GM18507 (cell line): ENCODE data around the gene ENOX1.
A peak's percentile ranks its signal among the peaks of the same experiment; 100 is the strongest.

Experiments
- DNase-seq: peaks from one replicate; pipeline ENCODE4 v3.0.0; 2011; ENCODE audit warnings: low read depth; ENCODE audit not compliant: insufficient read length; ENCODE audit errors: extremely low spot score
- FAIRE-seq: peaks from 2 replicates; lab custom pipeline; 2011; peaks lifted over from hg19 to GRCh38; lab: Jason Lieb, UNC

ENOX1 gene

GRCh38 chr13:43263047-43263446 is 523.7 kb downstream of the ENOX1 start:
- DNase-seq (no peak), FAIRE-seq (no peak)

GRCh38 chr13:43260999-43261398 is 525.8 kb downstream of the ENOX1 start:
- no peak for FAIRE-seq
- DNase-seq, result no peak

GRCh38 chr13:43258771-43259170 is 528.0 kb downstream of the ENOX1 start:
- FAIRE-seq (no peak), DNase-seq (no peak)

DNA sequence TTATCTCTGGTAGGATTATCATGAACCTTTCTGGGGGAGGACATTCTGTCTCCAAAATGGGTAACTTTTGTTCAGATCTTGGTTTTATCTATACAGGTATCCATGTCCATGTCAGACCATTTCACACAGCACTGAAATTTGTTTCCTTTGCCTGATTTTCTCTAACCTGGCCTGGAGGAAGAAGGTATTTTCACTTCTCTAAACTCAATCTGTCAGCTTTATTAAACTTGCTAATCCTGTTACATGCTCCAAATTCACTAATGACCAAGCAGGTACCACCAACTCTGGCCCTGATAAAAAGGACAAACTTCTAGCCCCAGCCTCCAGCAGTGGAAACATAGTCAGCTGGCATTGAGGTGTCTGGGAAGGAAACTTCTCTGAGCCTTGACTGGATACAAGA is 529.0 kb downstream of the ENOX1 start:
- DNase-seq (no peak), FAIRE-seq (no peak)

DNA sequence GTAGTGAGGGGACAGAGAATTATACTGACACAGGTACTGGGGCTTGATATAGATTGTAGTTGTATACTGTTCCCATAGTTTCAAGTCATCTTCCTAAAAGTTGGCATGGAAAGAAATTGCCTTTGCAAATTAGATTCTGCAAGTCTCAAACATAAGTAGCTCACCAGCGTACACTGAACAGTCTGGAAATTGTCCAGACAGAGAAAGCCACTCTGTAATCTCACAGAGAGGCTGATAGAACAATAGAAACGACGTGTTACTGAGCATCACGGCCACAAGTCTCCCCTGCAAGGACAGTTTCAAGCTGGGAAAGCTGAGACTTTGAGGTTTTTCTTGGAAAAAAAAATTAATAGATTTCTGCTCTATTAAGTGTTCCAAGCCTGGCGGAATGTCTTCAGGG is 534.8 kb downstream of the ENOX1 start:
- no peak for DNase-seq
- FAIRE-seq, result no peak

- DNase-seq (no peak), FAIRE-seq (no peak)
Measured at GRCh38 chr13:43246382-43246781, 540.4 kb downstream of the ENOX1 start.

DNA sequence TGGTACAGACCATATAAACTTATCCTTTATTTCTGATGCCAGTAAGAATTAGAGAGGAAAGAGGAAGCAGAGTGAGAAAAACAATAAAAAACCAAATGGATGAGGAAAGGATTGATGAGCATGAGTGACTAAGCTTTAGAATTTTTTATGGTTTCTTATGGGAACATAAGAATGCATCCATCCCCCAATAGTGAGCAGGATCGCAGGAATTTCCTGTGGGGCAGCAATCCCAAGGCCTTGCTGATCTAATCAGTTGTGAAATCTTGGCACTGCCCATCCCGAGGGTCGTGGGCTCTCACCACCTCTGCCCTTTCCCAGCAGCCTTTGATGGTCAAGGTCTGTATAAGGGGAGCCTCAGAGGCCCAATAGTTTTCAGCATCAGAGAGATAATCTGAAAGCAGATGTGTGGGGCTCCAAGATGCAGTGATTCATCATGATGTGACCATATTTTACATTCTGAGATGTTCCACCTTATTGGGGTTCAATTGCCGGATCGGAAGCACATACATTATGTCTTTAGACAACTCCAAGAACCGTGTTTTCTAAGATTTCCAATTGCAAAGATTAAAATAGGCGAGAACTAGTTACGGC is 541.3 kb downstream of the ENOX1 start:
- FAIRE-seq, result no peak
- DNase-seq, result no peak

DNA sequence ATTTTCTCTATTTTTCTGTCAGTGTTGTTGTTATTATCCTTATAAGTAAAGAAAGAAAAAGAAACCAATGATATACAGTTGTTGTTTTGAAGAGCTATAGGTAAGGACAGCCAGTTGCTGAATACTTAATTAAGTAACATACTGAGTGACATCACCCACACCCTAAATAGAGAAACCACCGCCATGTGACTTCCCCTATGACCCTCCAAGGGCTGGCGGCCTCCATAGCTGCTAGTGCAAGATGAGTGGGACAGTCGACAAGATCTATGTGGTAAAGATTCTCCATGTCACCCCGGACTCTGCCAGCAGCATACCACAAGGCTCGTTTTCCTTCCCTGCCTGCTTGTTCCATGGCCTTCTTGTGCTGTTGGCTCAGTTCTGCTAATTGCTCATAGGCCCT is 542.3 kb downstream of the ENOX1 start:
- FAIRE-seq (no peak), DNase-seq (no peak)

GRCh38 chr13:43243711-43244110 is 543.1 kb downstream of the ENOX1 start:
- FAIRE-seq, result no peak
- no peak for DNase-seq

DNA sequence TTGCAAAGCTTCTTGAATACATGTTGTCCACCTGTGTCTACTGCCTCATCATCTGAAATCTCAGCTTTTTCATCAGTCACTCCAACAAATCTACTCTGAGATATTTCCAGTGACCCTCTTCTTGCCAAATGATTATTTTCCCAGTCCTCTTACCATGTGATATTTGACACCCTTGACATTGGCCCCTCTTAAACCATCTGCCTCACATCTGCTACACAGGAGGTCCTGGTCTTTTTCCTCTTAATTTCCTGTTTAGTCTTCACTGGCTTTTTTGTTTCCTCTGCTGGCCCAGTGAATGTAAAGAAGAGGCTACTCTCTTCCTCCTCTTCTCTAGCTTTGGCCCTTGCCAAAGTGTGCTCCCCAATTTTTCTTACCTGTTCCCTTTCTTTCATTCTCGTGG is 544.7 kb downstream of the ENOX1 start:
- DNase-seq (no peak), FAIRE-seq (no peak)

DNA sequence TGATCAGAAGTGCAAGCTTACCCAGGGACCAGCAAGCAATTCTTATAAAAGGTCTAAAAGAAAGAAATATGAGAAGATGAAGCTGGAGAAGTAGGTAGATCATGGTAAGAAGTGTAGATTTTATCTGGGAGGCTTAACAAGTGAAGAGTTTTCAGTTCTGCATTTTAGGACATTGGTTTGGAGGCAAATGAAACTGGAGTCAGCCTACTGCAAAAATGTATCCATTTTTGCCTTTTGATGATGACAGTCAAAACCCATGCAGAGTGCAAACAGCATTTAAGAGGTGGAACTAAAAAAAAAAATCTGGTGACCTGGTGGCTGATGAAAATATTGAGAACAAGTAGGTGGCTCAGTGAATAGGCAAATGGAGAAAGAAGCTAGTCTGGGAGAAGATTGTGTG is 546.5 kb downstream of the ENOX1 start:
- DNase-seq (peak; percentile 4), FAIRE-seq (peak; percentile 73)

DNA sequence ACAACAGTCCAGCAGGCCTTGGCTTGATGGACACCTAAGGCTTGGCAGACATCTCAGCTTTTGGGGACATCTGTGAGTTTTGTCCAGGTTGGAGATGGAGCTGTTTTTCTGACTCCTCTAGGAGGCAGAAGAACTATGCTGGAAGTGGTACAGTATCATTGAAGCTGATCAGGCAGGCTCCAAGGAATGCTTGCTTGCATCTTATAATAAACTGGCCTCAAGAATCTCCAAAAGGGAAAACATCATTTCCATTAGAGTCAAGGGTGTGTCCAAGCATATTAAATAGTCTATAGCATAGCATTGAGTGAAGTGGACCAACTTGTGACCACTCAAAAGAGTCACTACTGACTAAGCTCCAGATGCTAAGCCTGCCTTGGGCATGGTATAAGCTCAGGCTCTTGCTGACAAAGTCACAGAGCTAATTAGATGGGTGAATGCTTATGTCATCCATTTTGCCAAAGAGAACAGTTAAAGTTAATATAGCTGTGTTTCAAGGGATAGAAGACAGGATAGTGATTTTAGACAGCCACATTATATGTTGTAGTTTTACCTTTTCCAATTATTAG is 547.4 kb downstream of the ENOX1 start:
- no peak for DNase-seq
- no peak for FAIRE-seq

GRCh38 chr13:43238341-43239083 is 548.3 kb downstream of the ENOX1 start:
- FAIRE-seq, result no peak
- DNase-seq, result no peak

DNA sequence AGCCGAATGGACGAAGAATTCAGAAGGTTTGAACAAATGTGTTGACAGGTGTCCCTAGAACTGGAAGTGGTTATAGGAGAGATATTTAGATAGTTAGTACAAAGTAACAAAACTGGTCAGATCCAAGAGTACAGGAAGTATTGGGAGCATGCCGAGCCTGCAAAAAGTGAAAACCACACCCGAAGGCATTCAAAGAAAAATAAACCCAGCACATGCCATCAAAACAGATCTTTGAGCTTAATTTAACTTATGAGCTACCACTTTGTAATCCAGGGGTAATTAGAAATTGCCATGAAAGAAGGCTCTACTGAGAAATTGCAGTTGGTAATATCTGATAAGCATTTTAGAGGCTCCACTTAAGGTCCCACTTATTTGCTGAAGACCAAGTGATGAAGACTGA is 549.2 kb downstream of the ENOX1 start:
- FAIRE-seq, result no peak
- no peak for DNase-seq

- no peak for FAIRE-seq
- no peak for DNase-seq
Measured at GRCh38 chr13:43235028-43235427, 551.7 kb downstream of the ENOX1 start.

DNA sequence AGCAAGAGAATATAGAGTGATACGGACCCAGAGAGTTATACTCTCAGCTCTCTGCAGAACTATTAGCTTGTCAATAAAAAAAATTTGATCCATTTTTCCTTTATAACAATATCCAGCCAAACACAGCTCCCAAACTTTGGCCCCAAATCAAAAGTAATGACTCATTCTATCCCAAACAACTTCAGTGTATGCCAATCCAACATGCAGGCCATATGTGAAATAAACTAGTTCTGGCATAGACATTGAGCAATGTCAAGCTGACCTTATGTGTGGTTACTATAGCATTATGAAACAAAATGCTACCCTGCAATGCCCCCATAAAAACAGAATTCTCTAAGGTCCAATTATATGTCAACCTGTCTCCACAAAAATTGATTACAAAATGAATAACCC is 553.9 kb downstream of the ENOX1 start:
- FAIRE-seq, result no peak

GRCh38 chr13:43232144-43232872 is 554.5 kb downstream of the ENOX1 start:
- DNase-seq (no peak), FAIRE-seq (no peak)

More for the DNA sequence above, 553.9 kb downstream of the ENOX1 start:
- no peak for DNase-seq

DNA sequence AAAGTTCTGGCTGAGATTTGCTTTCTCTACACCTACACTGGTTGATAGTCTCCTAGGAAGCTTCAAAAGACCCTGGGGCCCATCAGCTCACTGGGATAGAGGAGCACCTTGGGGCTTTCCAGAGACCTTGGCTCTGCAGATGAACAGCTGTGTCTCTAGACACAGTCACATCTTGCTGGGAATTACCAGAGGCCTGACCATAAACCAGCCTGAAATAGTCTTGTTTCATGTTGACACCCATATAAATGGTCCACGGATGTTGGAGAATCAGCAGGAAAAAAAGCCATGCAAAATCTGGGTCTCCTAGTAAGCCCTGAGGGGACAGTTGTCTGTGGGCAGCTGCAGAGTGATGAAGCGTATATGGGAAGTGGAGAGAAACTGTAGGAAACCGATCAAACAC is 555.8 kb downstream of the ENOX1 start:
- DNase-seq (no peak), FAIRE-seq (no peak)

DNA sequence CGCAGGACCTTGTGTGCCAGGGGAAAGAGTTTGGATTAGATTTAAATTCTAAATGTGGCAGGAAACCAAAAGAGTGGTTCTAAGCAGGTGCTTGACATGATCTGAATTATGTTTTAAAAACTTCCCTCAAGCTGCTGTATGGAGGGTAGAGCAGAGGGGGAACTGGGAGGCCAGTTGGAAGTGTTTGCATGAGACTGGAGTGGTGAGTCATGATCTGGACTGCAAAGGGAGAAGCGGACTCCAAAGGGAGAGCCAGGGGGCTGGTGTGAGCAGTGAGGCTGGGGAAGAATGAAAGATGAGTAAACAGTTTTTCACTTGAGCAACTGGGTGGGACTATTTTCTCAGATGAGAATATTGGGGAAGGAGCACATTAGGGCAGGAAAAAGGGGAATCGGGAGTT is 557.3 kb downstream of the ENOX1 start:
- DNase-seq (no peak), FAIRE-seq (no peak)

DNA sequence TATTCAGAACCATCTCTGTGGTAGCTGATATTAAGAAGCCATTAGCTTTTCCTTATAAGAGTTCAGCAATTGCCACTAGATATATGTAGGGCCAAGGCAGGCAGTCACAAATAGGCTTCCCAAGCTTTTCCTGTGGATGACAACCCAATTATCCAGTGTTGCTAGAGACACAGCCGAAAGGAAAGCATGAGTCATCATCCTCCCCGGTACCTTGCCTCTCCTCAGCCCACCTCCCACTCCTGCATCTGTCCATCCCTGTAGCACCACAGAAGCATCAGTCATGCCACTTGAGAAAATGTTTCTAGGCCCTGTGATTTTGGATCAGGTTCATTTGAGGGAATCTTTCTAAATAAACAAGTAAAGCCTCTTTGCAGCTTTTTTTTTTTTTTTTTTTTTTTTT is 559.1 kb downstream of the ENOX1 start:
- DNase-seq, result no peak
- FAIRE-seq, result no peak

- DNase-seq (no peak), FAIRE-seq (no peak)
Measured at GRCh38 chr13:43223216-43223615, 563.6 kb downstream of the ENOX1 start.
